Measurements from ENCODE around the gene A3GALT2.

Gene A3GALT2

GRCh38 chr1:33322109-33322508, 1.2 kb upstream of the A3GALT2 start:
- Histone ChIP-seq H3K36me3 (ENCODE audit: control insufficient read depth, insufficient read depth, low read length) (peaks cover 7% of the 10 kb centered on the region), H3K27me3 (replicated peaks; ENCODE audit: control insufficient read depth, insufficient read depth, low read length) (no peaks in the 10 kb centered on the region; the same call in 1 of the 2 replicates), H3K4me3 (replicated peaks; ENCODE audit: low read depth, low read length) (no peak overlapping the region)
- no peak for TF ChIP-seq CTCF (IDR thresholded peaks at IDR 0.05; ENCODE audit: insufficient read depth, low read length, poor library complexity, severe bottlenecking)
- no peak for DNase-seq (ENCODE audit: extremely low read depth, insufficient read length)

- peaks cover 7% of the 10 kb centered on the region for H3K36me3 ChIP-seq (ENCODE audit: control insufficient read depth, insufficient read depth, low read length)
- H3K27me3 ChIP-seq (replicated peaks; ENCODE audit: control insufficient read depth, insufficient read depth, low read length), result no peaks in the 10 kb centered on the region; the same call in 1 of the 2 replicates
- TF ChIP-seq CTCF (IDR thresholded peaks at IDR 0.05; ENCODE audit: insufficient read depth, low read length, poor library complexity, severe bottlenecking), result no peak
- H3K4me3 ChIP-seq (replicated peaks; ENCODE audit: low read depth, low read length), result no peak overlapping the region
- no peak for DNase-seq (ENCODE audit: extremely low read depth, insufficient read length)
These were observed 280 bp upstream of the A3GALT2 start for GRCh38 chr1:33321178-33321577.

- no peak overlapping the region for H3K4me3 ChIP-seq (replicated peaks; ENCODE audit: low read depth, low read length)
- peaks cover 5% of the 10 kb centered on the region for H3K36me3 ChIP-seq (ENCODE audit: control insufficient read depth, insufficient read depth, low read length)
- no peak for DNase-seq (ENCODE audit: extremely low read depth, insufficient read length)
- H3K27me3 ChIP-seq (replicated peaks; ENCODE audit: control insufficient read depth, insufficient read depth, low read length), result no peaks in the 10 kb centered on the region; the same call in 1 of the 2 replicates
- TF ChIP-seq CTCF (IDR thresholded peaks at IDR 0.05; ENCODE audit: insufficient read depth, low read length, poor library complexity, severe bottlenecking), result no peak
These were observed 814 bp downstream of the A3GALT2 start for GRCh38 chr1:33319949-33320618.

GRCh38 chr1:33319186-33319948, 1.5 kb downstream of the A3GALT2 start:
- H3K36me3 ChIP-seq (ENCODE audit: control insufficient read depth, insufficient read depth, low read length), result peaks cover 4% of the 10 kb centered on the region
- no peak for DNase-seq (ENCODE audit: extremely low read depth, insufficient read length)
- H3K27me3 ChIP-seq (replicated peaks; ENCODE audit: control insufficient read depth, insufficient read depth, low read length), result no peaks in the 10 kb centered on the region; the same call in 1 of the 2 replicates
- TF ChIP-seq CTCF (IDR thresholded peaks at IDR 0.05; ENCODE audit: insufficient read depth, low read length, poor library complexity, severe bottlenecking), result no peak
- H3K4me3 ChIP-seq (replicated peaks; ENCODE audit: low read depth, low read length), result no peak overlapping the region

- no peak for DNase-seq (ENCODE audit: extremely low read depth, insufficient read length)
- Histone ChIP-seq H3K27me3 (replicated peaks; ENCODE audit: control insufficient read depth, insufficient read depth, low read length) (no peaks in the 10 kb centered on the region; the same call in 1 of the 2 replicates), H3K36me3 (ENCODE audit: control insufficient read depth, insufficient read depth, low read length) (no peaks in the 10 kb centered on the region; the same call in 1 of the 2 replicates), H3K4me3 (replicated peaks; ENCODE audit: low read depth, low read length) (no peak overlapping the region)
- no peak for TF ChIP-seq CTCF (IDR thresholded peaks at IDR 0.05; ENCODE audit: insufficient read depth, low read length, poor library complexity, severe bottlenecking)
These were observed 3.0 kb downstream of the A3GALT2 start for GRCh38 chr1:33317946-33318345.

All from GM06990 (cell line).